ENCODE results near the gene SLAMF9. TPM values are rescaled to one million over a fixed set of nuclear protein-coding genes. Genes with fewer than 3 reads are reported as not detected.
A peak's percentile ranks its signal among the peaks of the same experiment; 100 is the strongest.

SLAMF9 gene
- total RNA-seq, 1 experiment from 2014 or later, result not detected

GRCh38 chr1:159970932-159971342, 16.9 kb upstream of the SLAMF9 start:
- no peak overlapping the region for H2AFZ ChIP-seq (ENCODE audit: low read length)
- no peaks in the 10 kb centered on the region for H3K23me2 ChIP-seq (ENCODE audit: insufficient read length, low read depth, low read length, poor library complexity, severe bottlenecking)
- no peak overlapping the region for H2BK120ac ChIP-seq (ENCODE audit: low read depth, low read length, poor library complexity, severe bottlenecking)
- no peaks in the 10 kb centered on the region for H3K79me2 ChIP-seq (ENCODE audit: insufficient read depth, low read length)
- peak; percentile 13 for DNase-seq
- no peak overlapping the region for H2BK20ac ChIP-seq (ENCODE audit: low read depth, low read length, poor library complexity, severe bottlenecking)
- peaks cover 0 to 7% of the 10 kb centered on the region in 2 experiments; a peak in 1 of 4 replicates for H3K4me1 Mint-ChIP-seq
- no peak overlapping the region for H3K27ac Mint-ChIP-seq
- H4K8ac ChIP-seq (replicated peaks; ENCODE audit: insufficient read length, low read depth, low read length), result no peak overlapping the region
- H2BK12ac ChIP-seq (ENCODE audit: insufficient read length, low read depth, low read length), result no peak overlapping the region
- H3K27ac ChIP-seq (ENCODE audit: insufficient read length, low read depth, low read length), result no peak overlapping the region
- no peak overlapping the region for H4K5ac ChIP-seq (ENCODE audit: insufficient read length, low read depth, low read length)
- H2BK15ac ChIP-seq (ENCODE audit: low read depth, low read length), result no peak overlapping the region
- no peak overlapping the region for H3K9ac ChIP-seq (ENCODE audit: extremely low read depth, insufficient read length, low read length)
- H3T11ph ChIP-seq (ENCODE audit: low read length), result no peak overlapping the region
- no peak overlapping the region for H3K18ac ChIP-seq (ENCODE audit: insufficient read length, low read depth, low read length)
- TF ChIP-seq CTCF (conservative IDR thresholded peaks at IDR 0.05), result no peak
- WGBS (ENCODE audit: extremely low coverage, insufficient read length, low lambda C conversion rate), result no CpG with 5 or more reads among the region's 9 CpGs
- no peak overlapping the region for H3K4me3 Mint-ChIP-seq
- no peaks in the 10 kb centered on the region; the same call in 1 of the 2 replicates for H3K27me3 Mint-ChIP-seq (ENCODE audit: low read depth)
- no peaks in the 10 kb centered on the region for H3K27me3 ChIP-seq (ENCODE audit: insufficient read depth, low read length)
- no peaks in the 10 kb centered on the region for H3K79me1 ChIP-seq (ENCODE audit: insufficient read depth, low read depth, low read length, poor library complexity, severe bottlenecking)
- no peak overlapping the region for H2BK5ac ChIP-seq (ENCODE audit: insufficient read length, low read length)
- no peak overlapping the region for H2AK5ac ChIP-seq (ENCODE audit: insufficient read length, low read length)
- H3K9me3 ChIP-seq (ENCODE audit: control insufficient read depth, low read depth, low read length), result no peaks in the 10 kb centered on the region
- no peak overlapping the region for H4K91ac ChIP-seq (ENCODE audit: insufficient read length, low read depth, low read length)
- H3K56ac ChIP-seq (ENCODE audit: insufficient read length, low read depth, low read length), result no peak overlapping the region
- no peak overlapping the region for H3K23ac ChIP-seq (ENCODE audit: insufficient read length, low read depth, low read length)
- no peak overlapping the region for H3K4me2 ChIP-seq (ENCODE audit: insufficient read depth, insufficient read length, low read length)
- no peaks in the 10 kb centered on the region for H3K36me3 Mint-ChIP-seq (ENCODE audit: insufficient read depth in 1 of 3, low read depth in 3 of 3)
- no peak overlapping the region for H3K14ac ChIP-seq (ENCODE audit: insufficient read depth, low read length)
- H3K4me1 ChIP-seq (ENCODE audit: insufficient read depth, low read length), result no peaks in the 10 kb centered on the region
- H4K20me1 ChIP-seq (ENCODE audit: control insufficient read depth, insufficient read depth, insufficient read length), result no peaks in the 10 kb centered on the region
- H3K9me3 Mint-ChIP-seq, result no peaks in the 10 kb centered on the region
- H3K4ac ChIP-seq (ENCODE audit: low read depth, low read length), result no peak overlapping the region

All from H9 (cell line).